Thyroid gland (tissue), 4 donors: ENCODE measurements around the gene ADIRF. TPM values are rescaled to one million over a fixed set of nuclear protein-coding genes. Genes with fewer than 3 reads are reported as not detected.
A peak's percentile ranks its signal among the peaks of the same experiment; 100 is the strongest.

ENCODE experiments used
- DNase-seq, 2 donors: peaks; one replicate each; pipeline ENCODE4 v3.0.0-alpha.2; 2019
- H3K27ac ChIP-seq, 3 donors: fragments of 200-600 bp; sonication (generic); 1 replicate in 2 of 3; 2 replicates in 1 of 3; pipeline ENCODE4 v1.5.1; 2016 to 2019; ENCODE audit warnings: mild to moderate bottlenecking in 1 of 3, moderate library complexity in 1 of 3
- H3K27me3 ChIP-seq: fragments of 200-600 bp; sonication (generic); one replicate; pipeline ENCODE4 v1.5.1; 2019
- H3K36me3 ChIP-seq, 2 donors: fragments of 200-600 bp; sonication (generic); one replicate each; pipeline ENCODE4 v1.5.1; 2016 to 2019
- H3K4me1 ChIP-seq, 2 donors: fragments of 200-600 bp; sonication (generic); one replicate each; pipeline ENCODE4 v1.5.1; 2017 to 2019
- H3K4me3 ChIP-seq, 3 donors: fragments of 200-600 bp; sonication (generic); replicated peaks in 1 of 3; 1 replicate in 2 of 3; 2 replicates in 1 of 3; pipeline ENCODE4 v1.5.1; 2016; ENCODE audit warnings: mild to moderate bottlenecking in 1 of 3
- H3K9me3 ChIP-seq: fragments of 200-600 bp; sonication (generic); one replicate; pipeline ENCODE4 v1.5.1; 2017
- POLR2A ChIP-seq, 2 donors: fragments of 450-650 bp; IDR thresholded peaks; one replicate each; pipeline ENCODE4 v1.6.1; 2017; ENCODE audit warnings: antibody characterized with exemption in 2 of 2, mild to moderate bottlenecking in 2 of 2, moderate library complexity in 1 of 2
- WGBS, 2 donors: methylation state at CpG; one replicate each; pipeline ENCODE4 v1.1.5; 2017; 5-methylcytosine and 5-hydroxymethylcytosine counted together
- intact Hi-C: fragments of 100-400 bp; cut with DNase I; formaldehyde crosslinking; loops from one replicate; pipeline ENCODE4 v1.15.1; 2023
- total RNA-seq, 4 donors: library from RNA; depleted of rRNA; stranded (reverse); fragments of >200 nt; gene quantifications; one replicate each; pipeline ENCODE4 v1.2.3, GENCODE V29; 2016
- TF ChIP-seq, protein P1 (sequence below), 6 experiments: fragments of 200-600 bp in 3 of 6; fragments of 450-650 bp in 3 of 6; sonication (generic) in 3 of 6; IDR thresholded peaks; one replicate each; pipeline ENCODE4 v1.5.1; 2016 to 2019; ENCODE audit warnings: antibody characterized with exemption in 6 of 6, mild to moderate bottlenecking in 2 of 6, inconsistent platforms in 1 of 6, moderate library complexity in 1 of 6

Gene ADIRF
- total RNA-seq, 4 donors from 2014 or later: 66.6 to 208 (median 104) TPM

DNA sequence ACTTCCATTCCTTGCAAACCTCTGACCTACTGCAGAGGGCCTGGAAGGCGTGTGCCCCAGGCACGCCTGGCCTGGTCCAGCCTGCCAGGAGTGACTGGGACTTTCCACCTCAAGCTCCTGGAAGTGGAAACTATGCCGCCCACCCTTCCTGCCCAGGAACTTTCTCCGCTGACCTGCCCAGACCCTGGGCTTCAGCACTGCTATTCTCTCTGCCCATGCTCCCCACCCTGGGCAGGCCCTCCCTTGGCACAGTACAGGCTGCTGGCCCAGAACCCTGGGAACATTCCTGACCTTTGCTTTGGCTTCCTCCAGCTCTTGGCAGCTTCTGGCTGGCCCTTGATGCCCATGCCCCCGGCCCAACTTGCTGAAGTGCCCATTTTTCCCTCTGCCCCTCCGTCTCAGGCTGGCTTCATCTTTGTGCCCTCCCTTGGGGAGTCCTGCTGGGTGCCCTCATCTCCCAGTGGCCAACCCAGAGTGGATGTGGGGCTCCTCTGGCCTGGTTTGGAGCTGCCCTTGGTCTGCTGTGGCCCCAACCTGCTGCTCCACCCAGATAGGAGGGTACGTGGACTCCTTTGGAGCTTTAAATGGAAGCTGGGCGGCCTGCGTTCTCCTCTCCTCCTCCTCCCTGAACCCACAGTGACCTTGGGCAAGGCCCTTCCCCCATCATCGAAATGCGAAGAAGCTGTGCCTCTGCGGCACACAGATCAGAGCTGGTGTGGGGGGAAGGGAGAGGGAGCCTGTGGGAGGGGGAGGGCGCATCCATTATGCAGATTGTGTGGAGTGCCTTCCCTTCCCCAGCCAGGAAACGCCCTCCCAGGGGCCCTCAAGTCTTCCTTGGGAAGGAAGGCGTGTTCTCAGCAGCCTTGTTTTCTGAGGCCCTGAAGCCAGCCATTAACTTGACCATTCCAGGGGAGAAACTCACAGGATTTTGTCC is 14.3 kb upstream of the ADIRF start:
- Histone ChIP-seq H3K27me3 (no peaks in the 10 kb centered on the region), H3K4me1 (peaks cover 7 to 42% of the 10 kb centered on the region in 2 donors), H3K36me3 (no peaks in the 10 kb centered on the region), H3K27ac (peak overlapping the region; percentile 61 to 85 (median 83)), H3K9me3 (no peaks in the 10 kb centered on the region), H3K4me3 (no peak overlapping the region)
- 58 to 67% methylated on average over 7 to 15 of the region's 15 CpGs for WGBS, 2 donors
- TF ChIP-seq, protein P1, sequence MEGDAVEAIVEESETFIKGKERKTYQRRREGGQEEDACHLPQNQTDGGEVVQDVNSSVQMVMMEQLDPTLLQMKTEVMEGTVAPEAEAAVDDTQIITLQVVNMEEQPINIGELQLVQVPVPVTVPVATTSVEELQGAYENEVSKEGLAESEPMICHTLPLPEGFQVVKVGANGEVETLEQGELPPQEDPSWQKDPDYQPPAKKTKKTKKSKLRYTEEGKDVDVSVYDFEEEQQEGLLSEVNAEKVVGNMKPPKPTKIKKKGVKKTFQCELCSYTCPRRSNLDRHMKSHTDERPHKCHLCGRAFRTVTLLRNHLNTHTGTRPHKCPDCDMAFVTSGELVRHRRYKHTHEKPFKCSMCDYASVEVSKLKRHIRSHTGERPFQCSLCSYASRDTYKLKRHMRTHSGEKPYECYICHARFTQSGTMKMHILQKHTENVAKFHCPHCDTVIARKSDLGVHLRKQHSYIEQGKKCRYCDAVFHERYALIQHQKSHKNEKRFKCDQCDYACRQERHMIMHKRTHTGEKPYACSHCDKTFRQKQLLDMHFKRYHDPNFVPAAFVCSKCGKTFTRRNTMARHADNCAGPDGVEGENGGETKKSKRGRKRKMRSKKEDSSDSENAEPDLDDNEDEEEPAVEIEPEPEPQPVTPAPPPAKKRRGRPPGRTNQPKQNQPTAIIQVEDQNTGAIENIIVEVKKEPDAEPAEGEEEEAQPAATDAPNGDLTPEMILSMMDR (IDR thresholded peaks at IDR 0.05): no peak
- no peak for TF ChIP-seq POLR2A (IDR thresholded peaks at IDR 0.05)
- peak in 1 of 2 donors; percentile 47 for DNase-seq
- intact Hi-C loops: no loop called here

DNA sequence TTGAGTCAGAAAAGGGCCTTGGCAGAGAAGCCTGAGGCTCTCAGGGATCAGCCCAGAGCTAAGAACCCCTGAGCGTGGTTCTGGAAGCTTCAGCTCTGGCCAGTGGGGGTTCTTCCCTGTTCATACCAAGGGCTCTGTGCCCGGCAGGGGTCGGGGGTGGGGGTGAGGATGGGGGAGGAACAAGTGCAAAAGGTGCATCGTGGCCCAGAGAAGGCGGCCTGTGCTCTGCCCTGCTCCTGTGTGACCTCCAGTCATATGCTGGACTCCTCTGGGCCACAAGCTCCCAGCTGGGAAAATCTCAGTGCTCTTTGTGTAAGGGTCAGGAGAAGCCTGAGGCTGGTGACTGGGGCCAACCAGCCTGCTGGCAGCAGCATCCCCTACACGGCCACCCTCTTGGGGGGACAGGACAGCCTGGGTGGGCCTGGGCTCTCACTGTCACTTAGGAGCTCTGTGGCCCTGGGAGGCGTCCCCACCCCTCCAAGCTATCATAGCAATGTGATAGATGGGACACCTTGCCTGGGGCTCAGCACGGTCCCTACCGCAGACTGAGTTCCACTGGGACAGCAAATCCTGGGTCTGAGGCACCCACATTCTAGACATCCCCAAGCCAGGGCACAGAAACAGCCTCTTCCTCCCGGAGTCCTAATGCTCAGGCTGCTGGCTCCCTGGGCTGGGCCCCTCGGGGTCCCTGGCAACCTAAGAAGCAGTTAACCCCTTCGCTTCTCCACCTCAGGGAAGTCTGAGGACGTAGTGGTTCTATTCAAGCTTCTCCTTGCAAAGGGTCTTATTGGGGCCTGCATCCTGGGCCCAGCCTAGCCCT is 13.4 kb upstream of the ADIRF start:
- intact Hi-C loops: no loop called here
- peak overlapping the region; percentile 61 to 85 (median 83) for H3K27ac ChIP-seq
- no peaks in the 10 kb centered on the region for H3K36me3 ChIP-seq
- no peaks in the 10 kb centered on the region for H3K27me3 ChIP-seq
- H3K4me3 ChIP-seq: peak overlapping the region in 1 of 3 donors; percentile 13
- 72 to 76% methylated on average over 6 to 8 of the region's 13 CpGs for WGBS, 2 donors
- TF ChIP-seq POLR2A (IDR thresholded peaks at IDR 0.05): no peak
- TF ChIP-seq, protein P1 (IDR thresholded peaks at IDR 0.05): no peak
- H3K9me3 ChIP-seq: no peaks in the 10 kb centered on the region
- peaks cover 7 to 51% of the 10 kb centered on the region in 2 donors for H3K4me1 ChIP-seq
- no peak for DNase-seq

DNA sequence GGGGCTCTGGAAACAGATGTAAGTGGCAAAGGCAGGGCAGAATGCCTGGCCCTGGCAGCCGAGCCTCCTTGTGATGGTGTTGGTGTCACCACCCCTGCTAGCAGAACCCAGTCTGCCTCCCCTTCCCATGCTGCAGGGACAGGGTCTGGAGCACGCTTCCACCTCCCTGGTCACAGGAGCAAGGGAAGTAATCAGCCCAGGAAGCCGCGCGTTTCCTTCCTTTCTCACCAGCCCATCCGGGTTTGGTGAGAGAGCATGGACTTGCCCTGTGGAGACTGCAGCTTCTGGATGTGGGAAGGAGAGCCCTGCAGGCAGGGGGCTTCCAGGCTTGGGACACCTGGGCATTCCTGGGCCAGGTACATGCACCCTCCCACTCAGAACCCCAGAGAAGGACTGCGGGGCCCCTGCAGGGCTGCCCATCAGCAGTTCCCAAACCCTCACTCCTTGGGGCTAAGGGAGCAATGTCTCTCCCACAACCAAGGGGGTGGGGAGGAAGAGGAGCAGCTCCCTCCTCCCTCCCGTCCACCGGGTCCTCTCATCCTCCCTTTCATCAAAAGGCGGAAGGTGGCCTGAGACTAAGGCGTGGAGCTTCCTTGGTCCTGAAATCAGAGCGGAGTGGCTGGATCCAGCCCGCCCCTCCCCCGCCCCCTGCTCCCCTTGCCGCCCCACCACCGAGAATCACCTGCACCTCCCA is 12.6 kb upstream of the ADIRF start:
- peaks cover 7 to 57% of the 10 kb centered on the region in 2 donors for H3K4me1 ChIP-seq
- WGBS, 2 donors: 62 to 74% methylated on average over 10 to 15 of the region's 16 CpGs
- intact Hi-C loops: no loop called here
- peak overlapping the region; percentile 61 to 85 (median 69) for H3K27ac ChIP-seq
- H3K27me3 ChIP-seq: no peaks in the 10 kb centered on the region
- H3K4me3 ChIP-seq: peak overlapping the region in 1 of 3 donors; percentile 13
- DNase-seq: no peak
- no peaks in the 10 kb centered on the region for H3K9me3 ChIP-seq
- no peaks in the 10 kb centered on the region for H3K36me3 ChIP-seq
- no peak for TF ChIP-seq POLR2A (IDR thresholded peaks at IDR 0.05)
- TF ChIP-seq, protein P1 (IDR thresholded peaks at IDR 0.05): no peak

DNA sequence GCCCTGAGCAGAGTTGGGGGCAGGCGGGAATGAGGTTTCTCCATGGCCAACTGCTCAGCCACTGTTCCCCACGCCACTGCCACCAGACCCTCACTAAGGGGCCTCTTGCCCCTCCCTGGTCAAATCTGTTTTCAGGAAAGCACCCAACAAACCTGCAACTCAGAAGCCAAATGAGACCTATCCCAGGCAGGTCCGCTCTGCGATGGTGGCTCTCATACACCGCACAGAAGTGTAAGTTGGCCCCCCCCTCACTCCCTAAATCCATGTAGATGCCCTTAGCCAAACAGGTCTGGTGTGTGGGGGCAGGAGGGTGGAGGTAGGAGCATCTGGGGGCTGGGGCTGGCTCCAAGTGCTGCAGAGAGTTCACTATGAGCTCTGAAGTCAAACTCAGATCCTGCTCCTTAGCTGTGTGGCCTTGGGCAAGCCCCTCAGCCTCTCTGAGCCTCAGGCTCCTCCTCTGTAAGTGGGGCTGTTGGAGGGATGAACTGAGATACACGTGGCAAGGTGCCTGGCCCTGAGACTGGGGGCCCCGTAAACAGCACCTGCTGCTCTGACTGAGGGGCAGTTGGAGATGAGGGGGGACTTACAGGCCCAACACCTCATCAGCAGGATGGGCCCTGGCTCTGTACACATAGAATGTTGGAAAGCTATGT is 12.0 kb upstream of the ADIRF start:
- intact Hi-C loops: no loop called here
- no peaks in the 10 kb centered on the region for H3K9me3 ChIP-seq
- peak overlapping the region in 1 of 3 donors; percentile 13 for H3K4me3 ChIP-seq
- DNase-seq: no peak
- peaks cover 7 to 57% of the 10 kb centered on the region in 2 donors for H3K4me1 ChIP-seq
- H3K27me3 ChIP-seq: no peaks in the 10 kb centered on the region
- H3K36me3 ChIP-seq: no peaks in the 10 kb centered on the region
- no peak for TF ChIP-seq POLR2A (IDR thresholded peaks at IDR 0.05)
- TF ChIP-seq, protein P1 (IDR thresholded peaks at IDR 0.05): no peak
- WGBS, 2 donors: 63 to 77% methylated on average over 5 of the region's 7 CpGs
- peak overlapping the region; percentile 61 to 85 (median 69) for H3K27ac ChIP-seq
